Measurements from ENCODE around the gene CAMK4. TPM values are rescaled to one million over a fixed set of nuclear protein-coding genes. Genes with fewer than 3 reads are reported as not detected.
"Not testable (repeated sequence)": the region's sequence is repeated elsewhere in the genome, so short reads cannot be mapped to it uniquely, and the experiment has no call there.

Gene CAMK4
- polyA plus RNA-seq, 1 donor, result 10.9 TPM

- H3K27me3 ChIP-seq (ENCODE audit: control insufficient read depth, insufficient read depth, low read length), result no peaks in the 10 kb centered on the region
- DNase-seq, result no peak
Measured at GRCh38 chr5:111389390-111390082, 165.4 kb downstream of the CAMK4 start.

GRCh38 chr5:111392181-111392580 lies 168.0 kb downstream of the CAMK4 start:
- H3K27me3 ChIP-seq (ENCODE audit: control insufficient read depth, insufficient read depth, low read length), result no peaks in the 10 kb centered on the region
- H3K9me3 ChIP-seq (ENCODE audit: control insufficient read depth, low read depth, low read length), result no peaks in the 10 kb centered on the region
- no peaks in the 10 kb centered on the region for H3K4me1 ChIP-seq (ENCODE audit: control insufficient read depth, insufficient read depth, low read length)
- WGBS (ENCODE audit: insufficient coverage, low lambda C conversion rate), result no CpG with 5 or more reads among the region's 2 CpGs
- no peaks in the 10 kb centered on the region for H3K36me3 ChIP-seq (ENCODE audit: control insufficient read depth, insufficient read depth, low read length)
- H3K4me3 ChIP-seq (ENCODE audit: low read length), result no peak overlapping the region
- no peak for DNase-seq
- no peak overlapping the region for H3K27ac ChIP-seq (ENCODE audit: low read length)

More at GRCh38 chr5:111389390-111390082, 165.4 kb downstream of the CAMK4 start:
- H3K36me3 ChIP-seq (ENCODE audit: control insufficient read depth, insufficient read depth, low read length), result no peaks in the 10 kb centered on the region
- H3K27ac ChIP-seq (ENCODE audit: low read length), result no peak overlapping the region
- H3K4me3 ChIP-seq (ENCODE audit: low read length), result no peak overlapping the region
- H3K9me3 ChIP-seq (ENCODE audit: control insufficient read depth, low read depth, low read length), result no peaks in the 10 kb centered on the region
- no CpG with 5 or more reads among the region's 1 CpG for WGBS (ENCODE audit: insufficient coverage, low lambda C conversion rate)
- H3K4me1 ChIP-seq (ENCODE audit: control insufficient read depth, insufficient read depth, low read length), result no peaks in the 10 kb centered on the region

- no peaks in the 10 kb centered on the region for H3K4me1 ChIP-seq (ENCODE audit: control insufficient read depth, insufficient read depth, low read length)
- H3K4me3 ChIP-seq (ENCODE audit: low read length), result no peak overlapping the region
- no CpG with 5 or more reads among the region's 3 CpGs for WGBS (ENCODE audit: insufficient coverage, low lambda C conversion rate)
- no peaks in the 10 kb centered on the region for H3K36me3 ChIP-seq (ENCODE audit: control insufficient read depth, insufficient read depth, low read length)
- H3K27me3 ChIP-seq (ENCODE audit: control insufficient read depth, insufficient read depth, low read length), result no peaks in the 10 kb centered on the region
- no peak overlapping the region for H3K27ac ChIP-seq (ENCODE audit: low read length)
- no peak for DNase-seq
- no peaks in the 10 kb centered on the region for H3K9me3 ChIP-seq (ENCODE audit: control insufficient read depth, low read depth, low read length)
Measured at GRCh38 chr5:111394586-111394985, 170.4 kb downstream of the CAMK4 start.

DNA sequence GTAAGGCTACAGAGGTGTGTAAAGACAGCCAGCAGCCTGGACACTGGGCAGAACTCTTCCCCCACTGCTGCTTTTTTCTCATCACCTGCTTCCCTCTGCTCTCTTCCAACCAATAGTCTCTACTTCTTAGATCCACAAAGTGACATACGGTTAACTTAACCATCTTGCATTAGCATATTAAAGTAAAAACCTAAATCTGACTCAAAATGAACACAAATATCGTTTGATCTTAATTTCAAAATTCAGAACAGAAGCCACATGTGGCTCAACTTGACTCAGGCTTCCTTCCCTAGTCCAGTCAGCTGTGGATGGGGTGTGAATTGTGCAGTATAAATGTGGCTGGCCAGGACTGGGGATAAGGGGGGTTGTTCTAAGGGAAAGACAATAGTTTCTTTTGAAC lies 173.8 kb downstream of the CAMK4 start:
- Histone ChIP-seq H3K9me3 (ENCODE audit: control insufficient read depth, low read depth, low read length) (no peaks in the 10 kb centered on the region), H3K27ac (ENCODE audit: low read length) (no peak overlapping the region), H3K4me3 (ENCODE audit: low read length) (no peak overlapping the region), H3K27me3 (ENCODE audit: control insufficient read depth, insufficient read depth, low read length) (no peaks in the 10 kb centered on the region), H3K4me1 (ENCODE audit: control insufficient read depth, insufficient read depth, low read length) (no peaks in the 10 kb centered on the region), H3K36me3 (ENCODE audit: control insufficient read depth, insufficient read depth, low read length) (no peaks in the 10 kb centered on the region)
- WGBS (ENCODE audit: insufficient coverage, low lambda C conversion rate), result 100% methylated on average over 1 of the region's 2 CpGs
- DNase-seq, result no peak

GRCh38 chr5:111399113-111399512 lies 174.9 kb downstream of the CAMK4 start:
- no peaks in the 10 kb centered on the region for H3K27me3 ChIP-seq (ENCODE audit: control insufficient read depth, insufficient read depth, low read length)
- H3K36me3 ChIP-seq (ENCODE audit: control insufficient read depth, insufficient read depth, low read length), result no peaks in the 10 kb centered on the region
- WGBS (ENCODE audit: insufficient coverage, low lambda C conversion rate), result 80% methylated on average over 1 of the region's 2 CpGs
- no peak overlapping the region for H3K4me3 ChIP-seq (ENCODE audit: low read length)
- DNase-seq, result no peak
- H3K4me1 ChIP-seq (ENCODE audit: control insufficient read depth, insufficient read depth, low read length), result no peaks in the 10 kb centered on the region
- H3K27ac ChIP-seq (ENCODE audit: low read length), result no peak overlapping the region
- no peaks in the 10 kb centered on the region for H3K9me3 ChIP-seq (ENCODE audit: control insufficient read depth, low read depth, low read length)

GRCh38 chr5:111401906-111402305 lies 177.7 kb downstream of the CAMK4 start:
- Histone ChIP-seq H3K36me3 (ENCODE audit: control insufficient read depth, insufficient read depth, low read length) (no peaks in the 10 kb centered on the region), H3K27ac (ENCODE audit: low read length) (no peak overlapping the region), H3K4me3 (ENCODE audit: low read length) (no peak overlapping the region), H3K4me1 (ENCODE audit: control insufficient read depth, insufficient read depth, low read length) (no peaks in the 10 kb centered on the region), H3K27me3 (ENCODE audit: control insufficient read depth, insufficient read depth, low read length) (no peaks in the 10 kb centered on the region), H3K9me3 (ENCODE audit: control insufficient read depth, low read depth, low read length) (peaks cover 4% of the 10 kb centered on the region)
- no peak for DNase-seq
- WGBS (ENCODE audit: insufficient coverage, low lambda C conversion rate), result no CpG with 5 or more reads among the region's 2 CpGs

GRCh38 chr5:111404270-111404769 lies 180.1 kb downstream of the CAMK4 start:
- Histone ChIP-seq H3K36me3 (ENCODE audit: control insufficient read depth, insufficient read depth, low read length) (no peaks in the 10 kb centered on the region), H3K4me3 (ENCODE audit: low read length) (no peak overlapping the region), H3K27me3 (ENCODE audit: control insufficient read depth, insufficient read depth, low read length) (no peaks in the 10 kb centered on the region), H3K9me3 (ENCODE audit: control insufficient read depth, low read depth, low read length) (peaks cover 4% of the 10 kb centered on the region), H3K27ac (ENCODE audit: low read length) (no peak overlapping the region), H3K4me1 (ENCODE audit: control insufficient read depth, insufficient read depth, low read length) (no peaks in the 10 kb centered on the region)
- DNase-seq, result no peak
- 80% methylated on average over 1 of the region's 2 CpGs for WGBS (ENCODE audit: insufficient coverage, low lambda C conversion rate)

DNA sequence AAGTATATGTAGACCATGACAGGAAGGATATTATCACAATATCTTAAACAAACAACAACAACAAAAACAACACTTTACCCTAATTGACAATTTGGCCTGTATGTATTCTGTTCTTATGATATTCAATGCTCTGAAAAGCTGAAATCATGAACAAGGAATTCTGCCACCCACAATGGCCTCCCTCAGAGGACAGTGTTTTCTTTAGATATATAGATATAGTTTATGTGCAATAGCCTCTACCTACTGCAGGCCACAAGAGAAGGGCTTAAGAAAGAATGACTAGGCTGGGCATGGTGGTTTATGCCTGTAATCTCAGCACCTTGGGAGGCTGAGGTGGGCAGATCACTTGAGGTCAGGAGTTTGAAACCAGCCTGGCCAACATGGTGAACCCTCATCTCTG lies 183.4 kb downstream of the CAMK4 start:
- H3K4me3 ChIP-seq (ENCODE audit: low read length), result no peak overlapping the region
- DNase-seq, result no peak
- H3K36me3 ChIP-seq (ENCODE audit: control insufficient read depth, insufficient read depth, low read length), result no peaks in the 10 kb centered on the region
- H3K4me1 ChIP-seq (ENCODE audit: control insufficient read depth, insufficient read depth, low read length), result no peaks in the 10 kb centered on the region
- peaks cover 4% of the 10 kb centered on the region for H3K9me3 ChIP-seq (ENCODE audit: control insufficient read depth, low read depth, low read length)
- no peaks in the 10 kb centered on the region for H3K27me3 ChIP-seq (ENCODE audit: control insufficient read depth, insufficient read depth, low read length)
- H3K27ac ChIP-seq (ENCODE audit: low read length), result no peak overlapping the region

GRCh38 chr5:111408817-111409216 lies 184.6 kb downstream of the CAMK4 start:
- Histone ChIP-seq H3K27me3 (ENCODE audit: control insufficient read depth, insufficient read depth, low read length) (no peaks in the 10 kb centered on the region), H3K4me1 (ENCODE audit: control insufficient read depth, insufficient read depth, low read length) (no peaks in the 10 kb centered on the region), H3K4me3 (ENCODE audit: low read length) (no peak overlapping the region), H3K36me3 (ENCODE audit: control insufficient read depth, insufficient read depth, low read length) (no peaks in the 10 kb centered on the region), H3K9me3 (ENCODE audit: control insufficient read depth, low read depth, low read length) (peaks cover 4% of the 10 kb centered on the region), H3K27ac (ENCODE audit: low read length) (no peak overlapping the region)
- WGBS (ENCODE audit: insufficient coverage, low lambda C conversion rate), result no CpG with 5 or more reads among the region's 1 CpG
- no peak for DNase-seq

GRCh38 chr5:111409266-111409665 lies 185.1 kb downstream of the CAMK4 start:
- H3K27me3 ChIP-seq (ENCODE audit: control insufficient read depth, insufficient read depth, low read length); DNase-seq; H3K36me3 ChIP-seq (ENCODE audit: control insufficient read depth, insufficient read depth, low read length); H3K9me3 ChIP-seq (ENCODE audit: control insufficient read depth, low read depth, low read length); H3K27ac ChIP-seq (ENCODE audit: low read length); H3K4me3 ChIP-seq (ENCODE audit: low read length); H3K4me1 ChIP-seq (ENCODE audit: control insufficient read depth, insufficient read depth, low read length): not testable (repeated sequence)

DNA sequence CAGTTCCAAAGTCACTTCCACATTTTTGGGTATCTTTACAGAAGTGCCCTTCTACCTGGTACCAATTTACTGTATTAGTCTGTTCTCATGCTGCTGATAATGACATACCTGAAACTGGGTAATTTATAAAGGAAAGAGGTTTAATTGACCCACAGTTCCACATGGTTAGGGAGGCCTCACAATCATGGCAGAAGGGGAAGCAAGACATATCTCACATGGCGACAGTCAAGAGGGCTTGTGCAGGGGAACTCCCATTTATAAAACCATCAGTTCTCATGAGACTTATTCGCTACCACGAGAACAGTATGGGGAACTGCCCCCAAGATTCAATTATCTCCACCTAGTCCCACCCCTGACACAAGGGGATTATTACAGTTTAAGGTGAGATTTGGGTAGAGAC lies 185.9 kb downstream of the CAMK4 start:
- whole genome bisulfite sequencing (ENCODE audit: insufficient coverage, low lambda C conversion rate), result no CpG with 5 or more reads among the region's 3 CpGs
- H3K36me3 ChIP-seq (ENCODE audit: control insufficient read depth, insufficient read depth, low read length); H3K4me1 ChIP-seq (ENCODE audit: control insufficient read depth, insufficient read depth, low read length); H3K27me3 ChIP-seq (ENCODE audit: control insufficient read depth, insufficient read depth, low read length); H3K27ac ChIP-seq (ENCODE audit: low read length); H3K4me3 ChIP-seq (ENCODE audit: low read length); DNase-seq; H3K9me3 ChIP-seq (ENCODE audit: control insufficient read depth, low read depth, low read length): not testable (repeated sequence)

Measured in large intestine (tissue), 3 donors.